Islet precursor cell (in vitro differentiated cells): Measurements from ENCODE around the gene TMEM151A.
"Not testable (repeated sequence)": the region's sequence is repeated elsewhere in the genome, so short reads cannot be mapped to it uniquely, and the experiment has no call there.

Source experiments
- DNase-seq: peaks from one replicate; pipeline ENCODE4 v3.0.0-alpha.2; 2018

The TMEM151A gene

DNA sequence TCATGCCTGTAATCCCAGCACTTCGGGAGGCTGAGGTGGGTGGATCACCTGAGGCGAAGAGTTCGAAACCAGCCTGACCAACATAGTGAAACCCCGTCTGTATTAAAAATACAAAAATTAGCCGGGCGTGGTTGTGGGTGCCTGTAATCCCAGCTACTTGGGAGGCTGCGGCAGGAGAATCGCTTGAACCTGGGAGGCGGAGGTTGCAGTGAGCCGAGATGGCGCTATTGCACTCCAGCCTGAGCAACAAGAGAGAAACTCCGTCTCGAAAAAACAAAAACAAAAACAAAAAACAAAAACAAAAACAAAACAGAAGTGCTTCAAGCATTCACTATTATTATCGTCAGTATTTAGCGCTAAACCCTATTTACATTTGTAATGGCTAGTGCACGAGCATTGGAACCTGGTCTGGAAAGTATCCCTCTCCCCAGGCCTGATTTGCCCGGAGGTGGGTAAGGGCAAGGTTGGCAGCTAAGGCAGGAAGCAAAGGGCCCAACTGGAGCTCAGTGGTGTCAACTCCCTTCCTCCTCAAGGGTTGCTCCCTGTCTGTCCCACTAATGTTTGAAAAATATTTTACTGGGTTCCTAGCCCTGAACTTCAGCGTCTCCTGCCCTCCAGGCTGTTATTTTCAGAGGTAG, 19.2 kb downstream of the TMEM151A start:
- DNase-seq: not testable (repeated sequence)

DNA sequence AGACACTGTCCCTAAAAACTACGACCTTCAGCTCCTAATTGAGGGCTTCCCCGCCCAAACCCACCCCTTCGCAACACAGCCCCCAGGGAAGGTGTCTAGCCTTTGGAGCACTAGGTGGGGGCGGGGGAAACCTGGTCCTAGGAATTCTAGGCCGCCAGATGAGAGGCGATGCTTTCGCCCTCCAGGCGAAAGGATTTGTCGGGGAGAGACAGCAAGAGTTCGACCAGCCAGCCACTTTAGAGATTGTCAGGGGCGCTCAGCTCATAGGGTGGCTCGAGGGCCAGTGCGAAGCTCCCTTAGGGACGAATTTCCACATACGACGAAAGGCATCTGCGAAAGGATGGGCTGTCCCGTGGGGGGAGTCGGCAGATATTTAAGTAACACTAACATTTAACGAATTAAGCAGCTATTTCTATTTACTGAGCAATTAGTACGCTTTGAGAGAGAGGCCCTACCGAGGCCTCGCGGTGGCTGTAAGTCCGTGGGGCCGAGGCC, 19.8 kb downstream of the TMEM151A start:
- peak; percentile 87 for DNase-seq

GRCh38 chr11:66311965-66312548, 20.4 kb downstream of the TMEM151A start:
- peak; percentile 95 for DNase-seq

DNA sequence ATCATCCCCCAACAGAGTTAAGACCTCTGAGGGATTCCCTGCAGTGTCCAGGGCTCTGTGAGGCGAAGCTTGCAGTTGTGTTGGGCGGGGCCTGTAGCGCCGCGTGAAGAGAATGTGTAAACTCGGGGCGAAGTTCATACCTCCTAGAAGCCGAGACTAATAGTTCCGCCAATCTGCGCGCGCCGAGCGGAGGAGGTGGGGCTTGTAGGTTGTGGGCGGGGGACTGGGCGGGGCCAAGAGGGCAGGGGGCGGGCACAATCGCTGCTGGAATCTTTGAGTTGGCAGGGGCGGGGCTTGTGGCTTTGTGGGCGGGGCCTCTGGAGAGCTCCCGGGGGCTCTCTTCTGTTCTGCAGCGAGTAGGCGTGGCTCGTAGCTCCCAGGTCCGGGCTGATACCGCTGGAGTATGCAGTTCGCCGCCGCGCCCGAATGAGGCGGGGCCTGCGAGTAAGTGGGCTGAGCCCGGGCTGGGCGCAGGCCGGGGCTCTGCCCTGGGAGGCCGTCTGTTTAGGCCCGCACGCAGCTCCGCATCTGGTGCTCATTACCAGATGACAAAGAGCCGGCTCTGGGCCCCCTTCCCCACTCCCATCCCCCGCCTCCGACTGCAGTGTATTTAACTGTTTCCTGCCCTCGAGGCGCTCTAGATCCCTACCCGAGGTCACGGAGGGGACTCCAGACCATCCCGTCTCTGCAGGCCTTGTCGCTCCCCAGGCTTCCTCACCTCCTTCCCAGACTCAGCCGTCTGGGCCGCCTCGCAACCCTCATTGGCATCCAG, 21.0 kb downstream of the TMEM151A start:
- peak; percentile 100 for DNase-seq

- peak; percentile 71 for DNase-seq
These were observed 21.9 kb downstream of the TMEM151A start for GRCh38 chr11:66313321-66314185.

GRCh38 chr11:66314186-66314501, 22.4 kb downstream of the TMEM151A start:
- DNase-seq: no peak

- no peak for DNase-seq
These were observed 23.1 kb downstream of the TMEM151A start for GRCh38 chr11:66314561-66315497.

GRCh38 chr11:66315498-66315885, 23.8 kb downstream of the TMEM151A start:
- no peak for DNase-seq

DNA sequence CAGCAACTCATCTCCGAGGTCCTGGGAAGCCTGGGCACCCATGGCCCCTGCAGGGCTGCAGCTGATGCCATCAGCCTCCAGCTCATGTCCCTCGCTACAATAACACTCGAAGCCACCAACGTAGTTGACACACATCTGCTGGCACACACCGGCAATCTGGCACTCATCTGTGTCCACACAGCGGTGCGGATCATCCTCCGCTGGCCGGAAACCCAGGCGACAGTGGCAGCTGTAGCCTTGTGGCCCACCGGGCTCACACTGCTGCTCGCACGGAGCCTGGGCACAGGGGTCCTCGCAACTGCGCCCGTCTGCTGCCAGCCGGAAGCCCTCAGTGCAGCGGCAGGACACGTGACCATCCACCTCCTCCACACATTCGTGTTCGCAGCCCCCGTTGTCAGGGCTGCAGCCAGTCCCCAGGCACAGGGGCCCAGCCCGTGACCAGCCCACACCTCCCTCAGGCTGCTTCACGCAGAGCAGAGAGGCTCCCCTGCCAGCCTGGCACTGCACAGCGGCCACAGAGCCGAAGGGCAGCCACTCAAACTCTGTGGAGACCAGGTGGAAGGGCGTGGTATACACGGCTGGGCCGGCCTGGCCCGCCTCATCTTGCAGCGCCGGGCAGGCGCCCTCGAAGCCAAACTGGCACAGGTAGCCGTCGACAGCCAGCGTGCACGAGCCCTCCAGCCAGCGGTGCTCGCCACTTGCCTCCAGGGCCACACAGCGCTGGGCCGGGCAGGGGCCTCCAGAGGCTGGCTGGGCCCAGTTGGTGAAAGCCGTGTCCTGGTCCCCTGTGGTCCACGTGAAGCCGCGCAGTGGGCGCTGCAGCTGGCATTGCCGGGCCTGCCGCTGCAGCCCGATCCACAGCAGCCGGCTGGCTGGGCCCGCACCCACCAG, 24.5 kb downstream of the TMEM151A start:
- no peak for DNase-seq

- DNase-seq: peak; percentile 88
These were observed 25.2 kb downstream of the TMEM151A start, which contains the start of gene CD248 for GRCh38 chr11:66316849-66317251. Gene CD248, minus strand, starts transcription at chr11:66317044. Its CDS starts 17 bp downstream, at chr11:66317027.

DNA sequence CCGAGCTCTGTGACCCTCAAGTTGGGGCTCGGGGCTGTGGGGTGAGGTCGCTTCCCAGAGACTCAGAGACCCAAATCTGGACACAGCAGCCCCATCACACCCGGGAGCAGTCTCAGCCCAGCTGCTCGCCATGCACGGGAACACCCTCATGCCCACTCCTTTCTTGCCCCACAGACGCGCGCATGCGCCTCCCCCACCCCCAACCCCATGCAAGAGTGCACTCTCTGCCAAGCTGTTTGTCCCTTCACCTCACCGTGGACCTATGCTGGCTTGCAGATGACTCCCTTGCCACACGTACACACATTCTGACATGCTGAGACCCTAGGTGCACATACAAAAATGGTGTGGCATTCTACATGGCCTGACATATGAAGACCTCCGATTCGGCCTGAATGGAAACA, 25.6 kb downstream of the TMEM151A start:
- no peak for DNase-seq

DNA sequence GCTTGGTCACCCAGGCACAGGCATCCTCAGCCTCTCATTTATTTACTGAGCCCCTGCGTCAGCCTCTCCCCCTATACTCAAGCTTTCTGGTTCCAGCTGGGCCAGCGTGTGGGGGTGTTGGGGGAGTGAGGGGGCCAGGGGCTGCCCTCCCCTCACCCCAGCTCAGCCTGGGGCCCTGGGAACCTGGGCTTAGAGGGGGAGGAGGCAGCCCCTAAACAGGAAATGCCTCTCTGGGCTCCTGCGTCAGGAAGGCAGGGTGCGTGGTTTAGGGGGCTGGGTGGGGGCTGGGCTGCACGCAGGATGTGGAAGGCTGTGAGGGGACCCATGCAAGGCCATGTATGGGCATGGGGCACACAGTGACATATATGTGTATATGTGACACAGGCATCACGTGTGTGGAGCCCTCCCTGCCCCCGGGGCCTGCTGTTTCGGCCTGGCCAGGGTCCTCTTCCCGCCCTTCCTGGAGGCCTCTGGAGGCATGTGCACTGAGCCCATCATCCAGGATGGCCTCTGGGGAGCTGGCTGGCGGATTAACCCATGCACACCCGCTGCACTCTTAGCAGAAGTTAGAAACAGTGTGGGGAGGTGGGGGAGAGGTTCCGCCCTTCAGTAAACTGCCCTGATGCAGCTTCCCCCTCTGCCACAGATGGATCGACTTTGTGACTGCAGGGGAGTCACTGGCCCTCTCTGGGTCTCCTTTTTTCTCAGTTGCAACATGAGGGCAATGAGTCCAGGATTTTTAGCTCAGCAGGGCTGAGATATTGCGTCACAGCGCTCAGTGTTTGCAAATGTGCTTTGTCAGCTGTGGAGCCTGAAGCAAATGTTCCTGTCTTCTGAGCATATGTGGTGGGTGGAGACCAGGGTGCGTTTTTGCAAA, 26.3 kb downstream of the TMEM151A start:
- peak; percentile 71 for DNase-seq

DNA sequence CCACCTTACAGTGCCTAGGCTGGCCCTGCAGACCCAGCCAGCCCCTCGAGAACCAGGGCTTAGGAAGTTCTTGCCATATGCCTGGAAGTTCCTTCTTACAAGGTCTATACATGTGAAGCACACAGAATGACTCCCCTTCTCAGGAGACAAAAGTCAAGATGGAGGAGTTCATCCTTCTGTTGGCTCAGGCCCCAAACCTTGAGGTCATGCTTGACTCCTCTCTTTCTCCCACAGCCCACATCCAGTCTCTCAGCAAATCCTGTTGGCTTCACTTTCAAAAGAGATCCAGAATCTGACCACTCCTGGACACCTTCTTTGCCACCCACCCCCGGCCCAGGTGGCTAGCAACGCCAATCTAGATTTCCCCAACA, 26.9 kb downstream of the TMEM151A start:
- no peak for DNase-seq

DNA sequence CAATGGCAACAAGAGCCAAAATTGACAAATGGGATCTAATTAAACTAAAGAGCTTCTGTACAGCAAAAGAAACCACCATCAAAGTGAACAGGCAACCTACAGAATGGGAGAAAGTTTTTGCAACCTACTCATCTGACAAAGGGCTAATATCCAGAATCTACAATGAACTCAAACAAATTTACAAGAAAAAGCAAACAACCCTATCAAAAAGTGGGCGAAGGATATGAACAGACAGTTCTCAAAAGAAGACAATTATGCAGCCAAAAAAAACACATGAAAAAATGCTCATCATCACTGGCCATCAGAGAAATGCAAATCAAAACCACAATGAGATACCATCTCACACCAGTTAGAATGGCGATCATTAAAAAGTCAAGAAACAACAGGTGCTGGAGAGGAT, 28.6 kb downstream of the TMEM151A start:
- DNase-seq: not testable (repeated sequence)

GRCh38 chr11:66320748-66321147, 29.1 kb downstream of the TMEM151A start:
- DNase-seq: not testable (repeated sequence)

- no peak for DNase-seq
These were observed 29.9 kb downstream of the TMEM151A start for GRCh38 chr11:66321606-66322005.

DNA sequence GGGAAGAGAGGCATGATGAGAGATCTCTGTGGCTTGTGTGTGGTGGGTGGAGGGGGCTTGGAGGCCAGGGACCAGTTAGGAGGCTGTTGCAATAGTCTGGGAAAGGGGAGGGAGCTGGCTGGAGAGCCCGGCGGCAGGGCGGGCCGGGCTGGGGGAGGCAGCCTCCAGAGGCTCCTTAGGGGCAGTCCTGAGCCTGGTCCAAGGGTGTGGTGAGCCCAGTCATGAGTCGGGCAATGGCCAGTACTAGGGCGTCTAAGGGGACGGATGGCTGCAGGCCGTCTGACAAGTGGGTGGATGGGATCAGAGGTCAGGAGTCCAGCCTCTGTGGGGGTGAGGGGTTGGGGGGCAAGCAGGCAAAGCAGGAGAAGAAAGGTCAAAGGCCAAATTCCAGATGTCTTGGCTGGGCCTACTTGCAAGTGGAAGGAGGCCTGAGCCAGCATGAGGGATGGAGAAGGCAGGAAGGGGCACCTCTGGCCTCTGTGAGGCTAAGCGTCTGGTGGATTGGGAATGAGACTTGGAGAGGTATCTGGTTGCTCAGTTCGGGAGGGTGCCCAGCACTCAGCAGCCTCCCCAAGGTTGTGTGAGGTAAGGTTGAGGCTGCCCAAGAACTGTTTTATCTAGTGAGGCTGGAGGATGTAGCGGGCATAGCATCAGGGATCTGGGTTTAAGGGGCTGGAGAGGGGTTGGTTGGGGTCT, 31.2 kb downstream of the TMEM151A start:
- DNase-seq: peak; percentile 21

- peak; percentile 28 for DNase-seq
These were observed 32.0 kb downstream of the TMEM151A start for GRCh38 chr11:66323684-66324083.

DNA sequence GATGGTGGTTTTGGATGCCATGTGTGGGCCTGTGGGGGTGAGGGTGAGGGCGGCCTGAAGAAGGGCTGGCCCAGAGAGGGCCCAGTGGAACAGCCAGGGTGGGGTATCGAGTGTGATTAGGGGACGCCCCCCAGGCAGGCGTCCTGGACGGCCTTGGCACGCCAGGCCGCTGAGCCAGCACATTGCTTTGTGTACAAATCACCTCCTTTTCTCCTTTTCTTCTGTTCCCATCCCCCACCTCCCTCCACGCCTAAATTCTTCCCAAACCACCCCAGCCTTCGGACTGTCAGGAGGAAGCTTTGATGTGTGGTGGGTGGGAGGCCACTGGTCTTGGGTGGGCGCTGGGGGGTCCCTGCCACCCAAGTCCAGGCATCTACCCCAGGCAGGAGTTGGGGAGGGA, 33.0 kb downstream of the TMEM151A start:
- peak; percentile 72 for DNase-seq
